ENCODE results near the gene HMGCS2. TPM values are rescaled to one million over a fixed set of nuclear protein-coding genes. Genes with fewer than 3 reads are reported as not detected.

The HMGCS2 gene
- polyA plus RNA-seq, 1 of the 3 experiments (the other 2 are of a cell fraction) = not detected

- Histone ChIP-seq H3K9ac (no peak overlapping the region), H3K4me3 (ENCODE audit: low read depth in 2 of 2, low read length in 1 of 2) (no peak overlapping the region), H3K4me2 (no peak overlapping the region), H3F3A (replicated peaks; ENCODE audit: insufficient read depth) (no peaks in the 10 kb centered on the region), H4K20me1 (ENCODE audit: insufficient read depth) (no peaks in the 10 kb centered on the region), H2AFZ (ENCODE audit: low read depth) (no peak overlapping the region), H3K9me3 (no peaks in the 10 kb centered on the region), H3K27ac (ENCODE audit: low read depth in 2 of 2, low read length in 1 of 2) (no peak overlapping the region), H3K4me1 (ENCODE audit: control insufficient read depth in 1 of 2, insufficient read depth in 2 of 2, low read depth in 1 of 2, low read length in 1 of 2) (peaks cover 0 to 23% of the 10 kb centered on the region in 2 experiments; a peak in 1 of 4 replicates), H3K79me2 (ENCODE audit: insufficient read depth) (no peaks in the 10 kb centered on the region), H3K36me3 (replicated peaks in 1 of 2; ENCODE audit: control insufficient read depth in 1 of 2, insufficient read depth in 2 of 2, low read length in 1 of 2) (peaks cover 8 to 58% of the 10 kb centered on the region in 2 experiments), H3K27me3 (ENCODE audit: insufficient read depth) (no peaks in the 10 kb centered on the region), H3K9me2 (no peaks in the 10 kb centered on the region)
- TF ChIP-seq EP300 (IDR thresholded peaks at IDR 0.05; ENCODE audit: borderline replicate concordance in 1 of 2, low read depth in 1 of 2, low read length in 1 of 2) (no peak), ELF1 (IDR thresholded peaks at IDR 0.05) (no peak), TAF1 (IDR thresholded peaks at IDR 0.05; ENCODE audit: borderline replicate concordance, low read depth, low read length) (no peak), FOXJ3 (CRISPR knock-in tag; IDR thresholded peaks at IDR 0.05) (no peak), RFX5 (IDR thresholded peaks at IDR 0.05; ENCODE audit: low read length) (no peak), TEAD4 (IDR thresholded peaks at IDR 0.05; ENCODE audit: borderline replicate concordance, insufficient read depth) (no peak), RCOR1 (IDR thresholded peaks at IDR 0.05; ENCODE audit: low read length) (no peak), REST (IDR thresholded peaks at IDR 0.05; ENCODE audit: low read depth, low read length) (no peak), CHD2 (IDR thresholded peaks at IDR 0.05; ENCODE audit: low read length, partially characterized antibody) (no peak)
- TF ChIP-seq, protein P1, sequence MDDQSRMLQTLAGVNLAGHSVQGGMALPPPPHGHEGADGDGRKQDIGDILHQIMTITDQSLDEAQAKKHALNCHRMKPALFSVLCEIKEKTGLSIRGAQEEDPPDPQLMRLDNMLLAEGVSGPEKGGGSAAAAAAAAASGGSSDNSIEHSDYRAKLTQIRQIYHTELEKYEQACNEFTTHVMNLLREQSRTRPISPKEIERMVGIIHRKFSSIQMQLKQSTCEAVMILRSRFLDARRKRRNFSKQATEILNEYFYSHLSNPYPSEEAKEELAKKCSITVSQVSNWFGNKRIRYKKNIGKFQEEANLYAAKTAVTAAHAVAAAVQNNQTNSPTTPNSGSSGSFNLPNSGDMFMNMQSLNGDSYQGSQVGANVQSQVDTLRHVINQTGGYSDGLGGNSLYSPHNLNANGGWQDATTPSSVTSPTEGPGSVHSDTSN (IDR thresholded peaks at IDR 0.05) = no peak
- no peak for DNase-seq
- ChIA-PET CTCF (interaction anchor here (1.1 to 5.9 kb wide), 3 partner anchors 10 to 124 kb away, joined by 3 to 63 read pairs (median 3); no protein-coding TSS in a partner anchor), POLR2A (no interaction called here)
- 95% methylated on average over 14 of the region's 14 CpGs for WGBS (ENCODE audit: low lambda C conversion rate)
Measured at GRCh38 chr1:119735217-119735616, 33.5 kb downstream of the HMGCS2 start.

DNA sequence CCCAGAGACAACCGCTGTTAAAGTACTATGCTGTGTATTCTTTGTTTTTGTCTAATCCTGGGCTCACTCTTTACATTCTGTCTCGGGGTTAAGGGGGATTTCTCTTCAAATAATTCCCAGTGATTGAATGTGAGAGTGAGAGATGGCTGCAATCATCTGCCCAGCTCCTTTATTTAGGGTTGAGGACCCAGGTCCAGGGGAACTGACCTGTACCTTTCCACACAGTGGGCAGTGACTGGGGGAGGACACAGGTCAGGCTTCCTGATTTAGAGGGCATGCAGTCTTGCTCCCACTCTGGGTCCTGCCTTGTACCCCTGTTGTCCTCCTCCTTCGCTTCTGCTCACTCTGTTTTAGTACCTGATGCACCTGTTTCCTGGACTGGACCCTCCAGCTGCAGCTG, 35.0 kb downstream of the HMGCS2 start:
- H3K27me3 ChIP-seq (ENCODE audit: insufficient read depth) = no peaks in the 10 kb centered on the region
- no peak overlapping the region for H3K9ac ChIP-seq
- H2AFZ ChIP-seq (ENCODE audit: low read depth) = no peak overlapping the region
- no peaks in the 10 kb centered on the region for H3K9me2 ChIP-seq
- peaks cover 18 to 66% of the 10 kb centered on the region in 2 experiments for H3K36me3 ChIP-seq (replicated peaks in 1 of 2; ENCODE audit: control insufficient read depth in 1 of 2, insufficient read depth in 2 of 2, low read length in 1 of 2)
- WGBS (ENCODE audit: low lambda C conversion rate) = 94% methylated on average over 3 of the region's 3 CpGs
- no peaks in the 10 kb centered on the region for H3K79me2 ChIP-seq (ENCODE audit: insufficient read depth)
- H3F3A ChIP-seq (replicated peaks; ENCODE audit: insufficient read depth) = no peaks in the 10 kb centered on the region
- no peaks in the 10 kb centered on the region for H3K9me3 ChIP-seq
- H3K4me3 ChIP-seq (ENCODE audit: low read depth in 2 of 2, low read length in 1 of 2) = no peak overlapping the region
- ChIA-PET POLR2A (no interaction called here), CTCF (interaction anchor here (1.3 to 5.9 kb wide), 2 partner anchors 12 to 58 kb away, joined by 3 to 63 read pairs; no protein-coding TSS in a partner anchor)
- peaks cover 0 to 18% of the 10 kb centered on the region in 2 experiments; a peak in 1 of 4 replicates for H3K4me1 ChIP-seq (ENCODE audit: control insufficient read depth in 1 of 2, insufficient read depth in 2 of 2, low read depth in 1 of 2, low read length in 1 of 2)
- DNase-seq = no peak
- no peak overlapping the region for H3K27ac ChIP-seq (ENCODE audit: low read depth in 2 of 2, low read length in 1 of 2)
- H4K20me1 ChIP-seq (ENCODE audit: insufficient read depth) = no peaks in the 10 kb centered on the region
- no peak overlapping the region for H3K4me2 ChIP-seq
- TF ChIP-seq, protein P2, sequence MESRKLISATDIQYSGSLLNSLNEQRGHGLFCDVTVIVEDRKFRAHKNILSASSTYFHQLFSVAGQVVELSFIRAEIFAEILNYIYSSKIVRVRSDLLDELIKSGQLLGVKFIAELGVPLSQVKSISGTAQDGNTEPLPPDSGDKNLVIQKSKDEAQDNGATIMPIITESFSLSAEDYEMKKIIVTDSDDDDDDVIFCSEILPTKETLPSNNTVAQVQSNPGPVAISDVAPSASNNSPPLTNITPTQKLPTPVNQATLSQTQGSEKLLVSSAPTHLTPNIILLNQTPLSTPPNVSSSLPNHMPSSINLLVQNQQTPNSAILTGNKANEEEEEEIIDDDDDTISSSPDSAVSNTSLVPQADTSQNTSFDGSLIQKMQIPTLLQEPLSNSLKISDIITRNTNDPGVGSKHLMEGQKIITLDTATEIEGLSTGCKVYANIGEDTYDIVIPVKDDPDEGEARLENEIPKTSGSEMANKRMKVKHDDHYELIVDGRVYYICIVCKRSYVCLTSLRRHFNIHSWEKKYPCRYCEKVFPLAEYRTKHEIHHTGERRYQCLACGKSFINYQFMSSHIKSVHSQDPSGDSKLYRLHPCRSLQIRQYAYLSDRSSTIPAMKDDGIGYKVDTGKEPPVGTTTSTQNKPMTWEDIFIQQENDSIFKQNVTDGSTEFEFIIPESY (IDR thresholded peaks at IDR 0.05; ENCODE audit: borderline replicate concordance, low read depth) = no peak
- TF ChIP-seq SMC3 (IDR thresholded peaks at IDR 0.05; ENCODE audit: low read depth, low read length) (no peak), GABPA (IDR thresholded peaks at IDR 0.05; ENCODE audit: low read depth) (no peak), MEF2A (IDR thresholded peaks at IDR 0.05; ENCODE audit: borderline replicate concordance, low read depth) (no peak), RFX5 (IDR thresholded peaks at IDR 0.05; ENCODE audit: low read length) (no peak), ELF1 (IDR thresholded peaks at IDR 0.05) (no peak), NRF1 (IDR thresholded peaks at IDR 0.05; ENCODE audit: low read depth, low read length) (no peak), YY1 (IDR thresholded peaks at IDR 0.05; ENCODE audit: low read depth) (no peak), MAX (IDR thresholded peaks at IDR 0.05; ENCODE audit: low read depth) (no peak), FOXM1 (IDR thresholded peaks at IDR 0.05; ENCODE audit: low read depth) (no peak)
- TF ChIP-seq, protein P3, sequence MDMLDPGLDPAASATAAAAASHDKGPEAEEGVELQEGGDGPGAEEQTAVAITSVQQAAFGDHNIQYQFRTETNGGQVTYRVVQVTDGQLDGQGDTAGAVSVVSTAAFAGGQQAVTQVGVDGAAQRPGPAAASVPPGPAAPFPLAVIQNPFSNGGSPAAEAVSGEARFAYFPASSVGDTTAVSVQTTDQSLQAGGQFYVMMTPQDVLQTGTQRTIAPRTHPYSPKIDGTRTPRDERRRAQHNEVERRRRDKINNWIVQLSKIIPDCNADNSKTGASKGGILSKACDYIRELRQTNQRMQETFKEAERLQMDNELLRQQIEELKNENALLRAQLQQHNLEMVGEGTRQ (IDR thresholded peaks at IDR 0.05; ENCODE audit: borderline replicate concordance, low read depth, low read length) = no peak
- TF ChIP-seq, protein P1 (IDR thresholded peaks at IDR 0.05) = no peak

Data from SK-N-SH (cell line).